G401.6 (cell line): Measurements from ENCODE around the gene TSHZ2.
"Not testable (repeated sequence)": the region's sequence is repeated elsewhere in the genome, so short reads cannot be mapped to it uniquely, and the experiment has no call there.

ENCODE experiments used
- FAIRE-seq: peaks from 2 replicates; lab custom pipeline; 2012; peaks lifted over from hg19 to GRCh38; lab: Jason Lieb, UNC

TSHZ2 gene

GRCh38 chr20:53387983-53388675 is 416.0 kb downstream of the TSHZ2 start:
- no peak for FAIRE-seq

- FAIRE-seq, result no peak
Measured at GRCh38 chr20:53389516-53390300, 417.6 kb downstream of the TSHZ2 start.

GRCh38 chr20:53390770-53391169 is 418.6 kb downstream of the TSHZ2 start:
- no peak for FAIRE-seq

GRCh38 chr20:53394433-53394832 is 422.3 kb downstream of the TSHZ2 start:
- FAIRE-seq, result no peak

- FAIRE-seq, result no peak
Measured at GRCh38 chr20:53395188-53395923, 423.2 kb downstream of the TSHZ2 start.

- no peak for FAIRE-seq
Measured at GRCh38 chr20:53399083-53399482, 426.9 kb downstream of the TSHZ2 start.

GRCh38 chr20:53399592-53400335 is 427.6 kb downstream of the TSHZ2 start:
- no peak for FAIRE-seq

- no peak for FAIRE-seq
Measured at GRCh38 chr20:53402233-53403005, 430.3 kb downstream of the TSHZ2 start.

GRCh38 chr20:53403029-53403428 is 430.9 kb downstream of the TSHZ2 start:
- no peak for FAIRE-seq

GRCh38 chr20:53405139-53405538 is 433.0 kb downstream of the TSHZ2 start:
- FAIRE-seq, result no peak

GRCh38 chr20:53406580-53406979 is 434.4 kb downstream of the TSHZ2 start:
- no peak for FAIRE-seq

GRCh38 chr20:53408691-53409446 is 436.7 kb downstream of the TSHZ2 start:
- FAIRE-seq, result no peak

GRCh38 chr20:53409447-53409717 is 437.2 kb downstream of the TSHZ2 start:
- no peak for FAIRE-seq

GRCh38 chr20:53411129-53411528 is 439.0 kb downstream of the TSHZ2 start:
- no peak for FAIRE-seq

- FAIRE-seq, result no peak
Measured at GRCh38 chr20:53411891-53412290, 439.7 kb downstream of the TSHZ2 start.

- FAIRE-seq, result no peak
Measured at GRCh38 chr20:53412577-53413185, 440.5 kb downstream of the TSHZ2 start.

GRCh38 chr20:53413186-53413631 is 441.1 kb downstream of the TSHZ2 start:
- FAIRE-seq, result no peak

- FAIRE-seq, result not testable (repeated sequence)
Measured at GRCh38 chr20:53413845-53414244, 441.7 kb downstream of the TSHZ2 start.

GRCh38 chr20:53419693-53420460 is 447.7 kb downstream of the TSHZ2 start:
- no peak for FAIRE-seq

- no peak for FAIRE-seq
Measured at GRCh38 chr20:53421343-53421742, 449.2 kb downstream of the TSHZ2 start.
